ENCODE results near the gene LRIG3.

Gene LRIG3

DNA sequence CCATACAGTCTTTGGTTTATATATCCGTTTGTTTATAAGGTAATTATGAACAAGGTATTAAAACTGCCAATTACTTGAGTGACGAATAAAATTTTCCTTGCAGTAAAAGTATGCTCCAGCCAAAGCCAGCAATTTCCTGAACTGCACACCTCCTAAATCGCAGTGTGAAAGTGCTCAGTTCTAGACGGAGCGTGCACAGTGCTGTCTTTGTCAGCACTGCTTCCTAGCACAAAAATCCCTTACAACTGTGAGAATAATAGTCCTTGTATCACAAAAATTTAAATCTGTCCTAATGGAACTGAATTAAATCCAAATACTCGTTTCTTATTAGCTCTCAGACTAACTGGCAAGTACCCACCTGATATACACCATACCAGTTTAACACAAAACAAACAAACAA lies 26.3 kb downstream of the LRIG3 start:
- no peak overlapping the region for H3K4me3 Mint-ChIP-seq
- H3K27me3 Mint-ChIP-seq (ENCODE audit: low read depth) = no peaks in the 10 kb centered on the region
- H3K4me1 Mint-ChIP-seq = peaks cover 74% of the 10 kb centered on the region
- peak overlapping the region; percentile 50 to 73 (median 62) for H3K27ac Mint-ChIP-seq
- TF ChIP-seq, protein P1, sequence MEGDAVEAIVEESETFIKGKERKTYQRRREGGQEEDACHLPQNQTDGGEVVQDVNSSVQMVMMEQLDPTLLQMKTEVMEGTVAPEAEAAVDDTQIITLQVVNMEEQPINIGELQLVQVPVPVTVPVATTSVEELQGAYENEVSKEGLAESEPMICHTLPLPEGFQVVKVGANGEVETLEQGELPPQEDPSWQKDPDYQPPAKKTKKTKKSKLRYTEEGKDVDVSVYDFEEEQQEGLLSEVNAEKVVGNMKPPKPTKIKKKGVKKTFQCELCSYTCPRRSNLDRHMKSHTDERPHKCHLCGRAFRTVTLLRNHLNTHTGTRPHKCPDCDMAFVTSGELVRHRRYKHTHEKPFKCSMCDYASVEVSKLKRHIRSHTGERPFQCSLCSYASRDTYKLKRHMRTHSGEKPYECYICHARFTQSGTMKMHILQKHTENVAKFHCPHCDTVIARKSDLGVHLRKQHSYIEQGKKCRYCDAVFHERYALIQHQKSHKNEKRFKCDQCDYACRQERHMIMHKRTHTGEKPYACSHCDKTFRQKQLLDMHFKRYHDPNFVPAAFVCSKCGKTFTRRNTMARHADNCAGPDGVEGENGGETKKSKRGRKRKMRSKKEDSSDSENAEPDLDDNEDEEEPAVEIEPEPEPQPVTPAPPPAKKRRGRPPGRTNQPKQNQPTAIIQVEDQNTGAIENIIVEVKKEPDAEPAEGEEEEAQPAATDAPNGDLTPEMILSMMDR (IDR thresholded peaks at IDR 0.05; ENCODE audit: unreplicated experiment in 3 of 3) = no peak
- H3K9me3 Mint-ChIP-seq = no peaks in the 10 kb centered on the region
- peaks cover 74% of the 10 kb centered on the region for H3K36me3 Mint-ChIP-seq (ENCODE audit: low read depth)

DNA sequence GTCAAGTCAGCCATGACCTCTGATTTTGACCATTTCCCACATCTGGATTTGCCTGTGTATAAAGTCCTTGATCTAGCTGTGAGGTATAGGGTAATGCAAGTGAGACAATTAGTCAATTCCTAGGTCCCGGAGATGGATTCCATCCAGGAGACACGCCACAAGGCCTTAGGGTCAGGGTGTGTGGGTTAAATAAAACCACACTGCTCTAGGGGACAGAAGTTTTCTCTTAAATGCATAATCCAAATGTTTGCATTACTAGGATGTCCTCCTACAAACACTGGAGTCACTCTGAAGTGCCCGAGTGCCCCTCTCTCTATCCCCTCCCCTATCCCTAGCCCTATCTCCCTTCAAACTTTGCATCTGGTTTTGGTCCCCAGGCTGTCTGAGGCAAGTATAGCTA lies 26.8 kb downstream of the LRIG3 start:
- Mint-ChIP-seq H3K36me3 (ENCODE audit: low read depth) (peaks cover 75% of the 10 kb centered on the region), H3K4me1 (peaks cover 78% of the 10 kb centered on the region), H3K27ac (peak overlapping the region; percentile 50 to 73 (median 62)), H3K4me3 (no peak overlapping the region), H3K27me3 (ENCODE audit: low read depth) (no peaks in the 10 kb centered on the region), H3K9me3 (no peaks in the 10 kb centered on the region)
- TF ChIP-seq, protein P1 (IDR thresholded peaks at IDR 0.05; ENCODE audit: unreplicated experiment in 3 of 3) = no peak

DNA sequence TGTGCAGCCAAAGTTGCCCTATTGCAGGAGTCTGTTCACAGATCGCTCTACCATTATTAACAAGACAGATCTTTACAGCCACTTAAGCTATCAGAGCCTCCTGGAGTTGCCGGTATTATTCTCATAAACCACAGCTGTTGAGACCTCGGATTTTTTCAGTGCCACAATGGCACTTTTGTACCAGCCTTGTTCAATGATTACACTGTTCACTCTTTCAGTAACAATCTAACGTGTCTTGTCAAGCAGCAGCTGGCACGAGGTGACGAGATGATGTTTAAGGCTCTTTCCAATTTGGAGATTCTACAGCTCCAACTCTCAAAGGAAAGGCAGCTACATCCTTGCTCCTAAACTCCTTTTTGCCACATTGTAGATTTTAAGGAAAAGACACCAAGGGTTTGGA lies 30.7 kb downstream of the LRIG3 start:
- no peaks in the 10 kb centered on the region for H3K27me3 Mint-ChIP-seq (ENCODE audit: low read depth)
- H3K4me3 Mint-ChIP-seq = no peak overlapping the region

DNA sequence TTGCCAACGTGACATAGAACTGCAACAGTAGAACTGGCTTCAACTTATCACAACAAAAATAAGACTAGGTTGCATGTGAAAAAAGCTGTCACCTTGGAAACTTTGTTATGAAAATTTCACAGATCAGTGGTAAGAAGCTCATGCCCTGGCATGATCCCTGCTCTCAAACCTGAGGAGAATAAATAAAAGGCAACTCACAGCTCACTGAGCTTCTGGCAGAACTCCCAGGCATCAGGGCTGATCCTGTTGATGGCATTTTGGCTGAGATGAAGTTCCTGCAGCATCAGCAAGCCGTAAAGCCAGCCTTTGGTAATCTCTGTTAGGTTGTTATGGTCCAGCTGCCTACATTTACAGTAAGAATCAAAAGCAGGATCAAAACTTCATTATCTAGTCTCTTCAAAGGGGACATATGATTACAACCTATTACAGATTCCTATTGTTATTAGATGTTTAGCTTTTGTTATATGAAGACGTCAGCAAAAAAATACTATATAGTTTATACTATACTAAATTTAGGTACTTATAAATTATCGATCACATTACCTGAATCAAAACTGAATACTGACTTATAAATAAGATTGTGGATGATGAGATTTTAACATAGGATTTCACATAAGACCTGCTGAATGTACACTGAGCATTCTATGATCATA lies 32.0 kb downstream of the LRIG3 start:
- TF ChIP-seq, protein P1 (IDR thresholded peaks at IDR 0.05; ENCODE audit: unreplicated experiment in 3 of 3) = no peak
- Mint-ChIP-seq H3K27me3 (ENCODE audit: low read depth) (no peaks in the 10 kb centered on the region), H3K27ac (peak overlapping the region; percentile 25 to 74 (median 48)), H3K36me3 (ENCODE audit: low read depth) (peaks cover 79% of the 10 kb centered on the region), H3K4me3 (no peak overlapping the region), H3K9me3 (no peaks in the 10 kb centered on the region), H3K4me1 (peaks cover 67% of the 10 kb centered on the region)

More for the DNA sequence above, 30.7 kb downstream of the LRIG3 start:
- Mint-ChIP-seq H3K4me1 (peaks cover 65% of the 10 kb centered on the region), H3K36me3 (ENCODE audit: low read depth) (peaks cover 74% of the 10 kb centered on the region), H3K9me3 (no peaks in the 10 kb centered on the region), H3K27ac (peak overlapping the region in 1 of 3 experiments; percentile 25)
- TF ChIP-seq, protein P1 (IDR thresholded peaks at IDR 0.05; ENCODE audit: unreplicated experiment in 3 of 3) = no peak

DNA sequence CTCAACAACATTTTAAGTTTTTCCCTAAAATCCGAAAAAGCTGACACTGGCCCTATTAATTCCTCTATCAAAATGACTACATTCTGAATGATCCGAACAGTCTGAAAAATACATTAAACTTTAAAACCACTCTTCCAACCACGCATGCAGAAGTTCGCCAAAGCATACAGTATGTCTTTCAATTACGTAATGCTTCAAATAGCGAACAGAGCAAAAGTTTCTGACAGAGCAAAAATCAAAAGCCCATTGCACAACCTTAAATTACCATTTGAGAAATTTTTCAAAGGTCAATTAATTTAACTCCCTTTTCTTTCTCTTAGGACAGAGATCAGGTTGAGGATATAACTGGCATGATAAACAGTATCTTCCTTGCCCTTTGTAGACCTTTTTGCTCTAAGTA lies 33.2 kb downstream of the LRIG3 start:
- H3K27me3 Mint-ChIP-seq (ENCODE audit: low read depth) = no peaks in the 10 kb centered on the region
- peak overlapping the region; percentile 8 to 64 (median 25) for H3K27ac Mint-ChIP-seq
- no peak overlapping the region for H3K4me3 Mint-ChIP-seq
- H3K4me1 Mint-ChIP-seq = peaks cover 61% of the 10 kb centered on the region
- H3K36me3 Mint-ChIP-seq (ENCODE audit: low read depth) = peaks cover 79% of the 10 kb centered on the region
- TF ChIP-seq, protein P1 (IDR thresholded peaks at IDR 0.05; ENCODE audit: unreplicated experiment in 3 of 3) = no peak
- H3K9me3 Mint-ChIP-seq = no peaks in the 10 kb centered on the region

DNA sequence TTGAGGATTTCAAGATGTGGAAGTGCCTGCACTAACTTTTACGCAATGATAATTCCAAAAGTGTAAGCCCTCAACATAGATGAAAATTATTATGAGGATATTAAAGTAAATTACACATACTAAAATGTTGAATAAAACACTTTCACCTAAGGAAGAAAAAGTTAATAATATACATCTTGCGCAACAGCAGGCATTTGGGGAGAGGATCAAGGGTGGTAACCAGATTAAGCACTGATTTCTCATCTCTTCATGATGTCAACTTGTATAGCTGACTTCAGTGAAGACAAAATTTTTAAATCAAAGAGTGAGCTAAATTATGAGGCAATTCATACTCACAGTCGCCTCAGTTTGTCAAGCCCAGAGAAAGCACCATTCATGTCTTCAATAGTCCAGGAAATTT lies 33.8 kb downstream of the LRIG3 start:
- peak overlapping the region; percentile 20 to 64 (median 25) for H3K27ac Mint-ChIP-seq
- H3K4me3 Mint-ChIP-seq = no peak overlapping the region
- TF ChIP-seq, protein P1 (IDR thresholded peaks at IDR 0.05; ENCODE audit: unreplicated experiment in 3 of 3) = no peak
- H3K27me3 Mint-ChIP-seq (ENCODE audit: low read depth) = no peaks in the 10 kb centered on the region
- peaks cover 83% of the 10 kb centered on the region for H3K36me3 Mint-ChIP-seq (ENCODE audit: low read depth)
- peaks cover 61% of the 10 kb centered on the region for H3K4me1 Mint-ChIP-seq
- no peaks in the 10 kb centered on the region for H3K9me3 Mint-ChIP-seq

Data from nephron (organoid).